ENCODE data around the gene ERP27.

DNA sequence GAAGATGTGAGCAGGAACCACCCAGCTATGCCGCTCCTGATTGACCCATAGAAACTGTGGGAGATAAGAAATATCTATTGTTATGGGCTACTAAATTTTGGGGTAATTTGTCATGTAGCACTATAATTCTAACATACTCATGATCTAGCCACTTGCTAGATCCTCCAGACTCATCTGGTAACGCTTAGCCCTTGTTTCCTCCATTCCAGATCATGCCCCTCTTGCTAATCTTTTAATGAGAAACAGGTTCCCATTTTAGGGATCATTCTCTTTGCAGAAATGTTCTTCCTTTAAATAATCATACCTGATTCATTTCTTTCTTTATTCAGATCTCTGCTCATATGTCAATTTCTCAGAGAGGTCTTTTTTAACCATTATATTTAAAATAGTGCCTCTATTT, 26.9 kb upstream of the ERP27 start:
- TF ChIP-seq FOXK2 (IDR thresholded peaks at IDR 0.05) (no peak), SUZ12 (IDR thresholded peaks at IDR 0.05) (no peak), NFRKB (IDR thresholded peaks at IDR 0.05) (no peak), L3MBTL2 (conservative IDR thresholded peaks at IDR 0.05) (no peak), CTBP1 (IDR thresholded peaks at IDR 0.05; ENCODE audit: borderline replicate concordance) (no peak), BHLHE40 (IDR thresholded peaks at IDR 0.05; ENCODE audit: borderline replicate concordance) (no peak), ELF4 (IDR thresholded peaks at IDR 0.05) (no peak), TARDBP (IDR thresholded peaks at IDR 0.05) (no peak)
